ENCODE measurements around the gene TRRAP.

TRRAP gene

DNA sequence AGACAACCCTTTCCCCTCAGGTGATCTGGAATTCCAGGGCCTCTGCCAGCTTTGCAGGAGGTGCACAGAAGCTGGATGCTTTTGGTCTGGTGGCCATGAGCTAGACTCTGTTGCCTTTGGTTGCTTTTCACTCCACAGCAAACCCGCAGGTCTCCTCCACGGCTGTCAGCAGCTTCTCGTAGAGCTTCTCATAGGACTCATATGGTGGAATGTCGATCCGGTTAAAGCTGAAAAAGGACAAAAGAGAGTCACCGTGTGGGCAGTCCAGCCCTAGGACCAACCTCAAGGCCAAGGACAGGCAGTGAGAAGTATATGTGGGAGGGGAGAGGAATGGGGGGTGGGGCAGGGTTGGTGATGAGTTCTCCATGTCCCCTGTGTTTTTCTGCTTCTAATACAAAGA lies 152.1 kb downstream of the TRRAP start:
- H3K27ac ChIP-seq = no peak overlapping the region
- TF ChIP-seq, protein P1, sequence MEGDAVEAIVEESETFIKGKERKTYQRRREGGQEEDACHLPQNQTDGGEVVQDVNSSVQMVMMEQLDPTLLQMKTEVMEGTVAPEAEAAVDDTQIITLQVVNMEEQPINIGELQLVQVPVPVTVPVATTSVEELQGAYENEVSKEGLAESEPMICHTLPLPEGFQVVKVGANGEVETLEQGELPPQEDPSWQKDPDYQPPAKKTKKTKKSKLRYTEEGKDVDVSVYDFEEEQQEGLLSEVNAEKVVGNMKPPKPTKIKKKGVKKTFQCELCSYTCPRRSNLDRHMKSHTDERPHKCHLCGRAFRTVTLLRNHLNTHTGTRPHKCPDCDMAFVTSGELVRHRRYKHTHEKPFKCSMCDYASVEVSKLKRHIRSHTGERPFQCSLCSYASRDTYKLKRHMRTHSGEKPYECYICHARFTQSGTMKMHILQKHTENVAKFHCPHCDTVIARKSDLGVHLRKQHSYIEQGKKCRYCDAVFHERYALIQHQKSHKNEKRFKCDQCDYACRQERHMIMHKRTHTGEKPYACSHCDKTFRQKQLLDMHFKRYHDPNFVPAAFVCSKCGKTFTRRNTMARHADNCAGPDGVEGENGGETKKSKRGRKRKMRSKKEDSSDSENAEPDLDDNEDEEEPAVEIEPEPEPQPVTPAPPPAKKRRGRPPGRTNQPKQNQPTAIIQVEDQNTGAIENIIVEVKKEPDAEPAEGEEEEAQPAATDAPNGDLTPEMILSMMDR (IDR thresholded peaks at IDR 0.05) = no peak
- no peak for TF ChIP-seq ZFX (IDR thresholded peaks at IDR 0.05; ENCODE audit: borderline replicate concordance)

DNA sequence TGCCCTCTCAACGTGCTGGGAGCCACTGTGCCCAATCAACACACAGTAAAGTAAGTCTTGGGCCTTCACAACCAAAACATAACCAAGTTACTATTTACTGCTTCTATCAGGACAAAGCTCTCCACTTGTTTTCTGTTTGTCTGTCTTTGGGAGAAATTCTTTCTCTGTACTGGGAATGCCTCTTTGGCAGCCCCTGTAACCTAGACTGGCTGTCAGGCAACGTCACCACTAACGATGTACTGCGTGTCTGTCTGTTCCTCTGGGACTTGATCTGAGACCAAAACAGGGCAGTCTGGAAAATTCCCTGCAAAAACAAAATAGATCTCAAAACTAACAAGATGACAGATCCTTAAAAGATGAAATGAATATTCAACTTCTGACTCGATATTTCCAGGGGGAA lies 152.6 kb downstream of the TRRAP start:
- H3K27ac ChIP-seq = no peak overlapping the region
- TF ChIP-seq, protein P1 (IDR thresholded peaks at IDR 0.05) = no peak
- TF ChIP-seq ZFX (IDR thresholded peaks at IDR 0.05; ENCODE audit: borderline replicate concordance) = no peak

DNA sequence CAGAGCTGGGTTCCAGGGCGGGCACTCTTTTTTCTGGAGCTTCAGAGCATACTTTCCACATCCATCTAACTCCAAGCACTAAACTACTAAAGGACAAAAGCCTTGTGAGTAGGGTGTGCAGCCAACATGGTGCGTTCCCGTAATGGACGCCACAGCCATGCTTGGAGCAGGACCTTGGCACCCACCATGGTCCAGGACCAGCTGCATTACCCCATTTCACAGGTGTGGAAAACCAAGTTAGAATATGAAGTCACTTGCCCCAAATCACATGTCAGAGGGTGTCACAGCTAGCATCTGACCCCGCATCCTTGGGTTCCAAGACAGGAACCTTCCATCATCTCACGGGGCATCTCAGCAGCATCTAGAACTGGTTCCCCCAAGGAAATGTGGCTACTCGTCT lies 153.2 kb downstream of the TRRAP start:
- no peak for TF ChIP-seq ZFX (IDR thresholded peaks at IDR 0.05; ENCODE audit: borderline replicate concordance)
- TF ChIP-seq, protein P1 (IDR thresholded peaks at IDR 0.05) = no peak
- H3K27ac ChIP-seq = no peak overlapping the region

DNA sequence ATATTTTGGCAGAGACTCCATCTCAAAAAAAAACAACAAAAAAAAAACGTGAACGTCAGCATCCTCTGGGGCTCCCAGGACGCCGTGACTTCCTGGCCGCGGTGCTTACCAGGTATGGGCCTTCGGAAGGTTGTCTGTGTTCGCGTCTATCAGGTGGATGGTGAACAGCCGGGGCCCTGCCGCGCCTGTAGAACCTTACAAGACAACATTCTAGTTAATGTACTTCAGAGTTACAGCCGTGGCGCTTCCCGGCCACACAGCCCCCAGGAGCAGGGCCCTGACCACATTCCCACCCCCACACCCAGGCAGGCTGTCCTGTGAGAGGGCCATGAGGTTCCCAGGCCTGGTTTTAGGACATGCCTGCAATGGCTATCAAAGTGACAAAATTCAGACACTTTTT lies 154.6 kb downstream of the TRRAP start:
- H3K27ac ChIP-seq = peak overlapping the region; percentile 7; the same call in 1 of the 2 replicates
- no peak for TF ChIP-seq ZFX (IDR thresholded peaks at IDR 0.05; ENCODE audit: borderline replicate concordance)
- TF ChIP-seq, protein P1 (IDR thresholded peaks at IDR 0.05) = no peak

DNA sequence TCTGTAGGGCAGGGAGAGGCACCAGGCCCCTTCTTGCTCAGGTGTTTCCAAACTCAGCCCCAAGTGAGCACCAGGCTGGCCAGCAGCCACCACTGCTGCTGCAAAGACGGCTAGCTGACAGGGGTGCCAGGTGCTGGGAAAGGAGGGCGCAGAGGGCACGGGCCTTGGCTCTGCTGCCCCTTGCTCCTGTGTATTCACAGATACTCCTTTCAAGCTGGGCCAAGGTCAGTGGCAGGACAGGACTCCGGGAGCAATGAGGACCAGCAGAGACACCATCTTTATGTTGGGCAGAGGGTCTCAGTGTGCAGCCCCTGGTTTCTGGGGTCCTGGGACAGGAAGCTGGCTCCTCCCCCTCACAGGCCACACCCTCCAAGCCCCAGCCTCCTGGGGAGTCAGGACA lies 155.4 kb downstream of the TRRAP start:
- no peak for TF ChIP-seq ZFX (IDR thresholded peaks at IDR 0.05; ENCODE audit: borderline replicate concordance)
- TF ChIP-seq, protein P1 (IDR thresholded peaks at IDR 0.05) = no peak
- H3K27ac ChIP-seq = no peak overlapping the region

DNA sequence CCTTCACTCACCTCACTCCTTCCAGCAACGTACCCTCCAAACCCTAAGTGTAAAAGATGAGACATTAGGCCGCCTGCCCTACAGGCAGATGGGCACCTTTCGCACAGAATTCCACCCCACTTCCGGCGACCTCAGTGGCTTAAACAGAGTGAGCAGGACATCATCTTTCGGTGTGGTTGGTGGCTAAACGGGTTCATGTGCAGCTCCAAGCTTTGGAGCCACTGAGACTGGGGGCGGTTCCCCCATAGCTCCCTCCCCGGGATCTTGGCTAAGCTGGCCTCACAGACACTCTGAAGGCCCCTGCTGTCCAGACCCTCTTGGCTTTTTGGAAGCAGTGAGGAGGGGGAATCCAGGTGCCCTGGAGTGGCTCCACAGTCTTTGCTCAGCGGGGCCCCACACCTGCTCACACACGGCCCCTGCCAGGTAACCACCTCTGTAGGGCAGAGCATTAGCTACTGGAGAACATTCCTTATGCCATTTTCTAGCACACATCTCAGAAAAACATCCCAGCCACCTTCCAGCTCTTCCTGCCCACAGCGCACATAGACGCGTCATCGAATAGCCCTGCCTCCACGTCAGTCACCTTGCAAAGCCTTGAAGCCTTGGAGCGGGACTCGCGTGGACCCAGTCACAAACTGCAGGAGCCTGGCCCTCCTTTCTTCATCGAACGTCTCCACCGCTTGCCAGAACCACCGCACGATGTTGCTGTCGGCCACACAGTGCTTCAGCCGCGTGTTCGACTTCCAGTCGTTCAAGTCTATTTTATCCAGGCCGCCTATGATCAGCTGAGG lies 156.8 kb downstream of the TRRAP start:
- no peak for TF ChIP-seq ZFX (IDR thresholded peaks at IDR 0.05; ENCODE audit: borderline replicate concordance)
- TF ChIP-seq, protein P1 (IDR thresholded peaks at IDR 0.05) = no peak

DNA sequence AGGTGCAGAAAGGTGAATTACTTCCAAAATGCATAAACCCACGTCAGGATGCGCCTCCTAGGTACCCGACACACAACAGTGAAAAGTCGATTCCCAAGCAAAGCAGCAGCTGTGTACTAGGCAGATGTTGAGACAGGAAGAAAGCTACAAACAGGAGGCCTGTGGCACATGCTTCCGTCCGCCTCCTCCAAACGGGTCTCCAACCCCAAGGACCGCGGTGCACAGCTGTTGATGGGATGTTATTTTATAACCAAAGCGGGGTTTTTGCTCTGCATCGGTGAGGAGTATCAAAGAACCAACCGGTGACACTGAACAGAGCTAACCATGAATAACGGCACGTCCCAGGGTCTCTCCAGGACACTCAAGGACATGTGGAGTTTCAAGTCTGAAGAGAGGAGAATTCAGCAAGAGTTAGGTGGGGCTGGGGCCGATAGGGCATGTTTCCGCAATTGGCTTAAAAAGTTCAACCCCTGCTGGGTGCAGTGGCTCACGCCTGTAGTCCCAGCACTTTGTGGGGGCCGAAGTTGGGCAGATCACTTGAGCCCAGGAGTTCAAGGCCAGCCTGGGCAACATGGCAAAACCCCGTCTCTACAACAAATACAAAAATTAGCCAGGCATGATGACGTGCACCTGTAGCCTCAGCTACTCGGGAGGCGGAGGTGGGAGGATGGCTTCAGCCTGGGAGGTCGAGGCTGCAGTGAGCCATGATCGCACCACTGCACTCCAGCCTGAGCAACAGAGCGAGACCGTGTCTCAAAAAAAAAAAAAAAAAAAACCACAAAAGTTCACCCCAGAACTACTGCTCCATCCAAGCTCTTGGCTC lies 157.6 kb downstream of the TRRAP start:
- H3K27ac ChIP-seq = no peak overlapping the region
- TF ChIP-seq, protein P1 (IDR thresholded peaks at IDR 0.05) = no peak
- TF ChIP-seq ZFX (IDR thresholded peaks at IDR 0.05; ENCODE audit: borderline replicate concordance) = no peak

More for the DNA sequence above, 156.8 kb downstream of the TRRAP start:
- no peak overlapping the region for H3K27ac ChIP-seq
